T47D (cell line): ENCODE results near the gene DUSP9.
A peak's percentile ranks its signal among the peaks of the same experiment; 100 is the strongest.

Source experiments
- DNase-seq, 2 experiments: peaks; one replicate each; pipeline versions ENCODE4 v3.0.0 to v3.0.0-alpha.2; 2011 to 2012; ENCODE audit warnings: low read depth in 1 of 2, low spot score in 1 of 2
- JUND ChIP-seq: IDR thresholded peaks from 2 replicates; pipeline ENCODE4 v1.6.1; 2012; ENCODE audit warnings: low read depth
- in situ Hi-C: cut with HindIII; loops from 2 replicates; pipeline ENCODE4 v1.10.0; 2016; ENCODE audit warnings: low sequenced_read_pairs, low pct_unique_long_range_greater_than_20kb

The DUSP9 gene

DNA sequence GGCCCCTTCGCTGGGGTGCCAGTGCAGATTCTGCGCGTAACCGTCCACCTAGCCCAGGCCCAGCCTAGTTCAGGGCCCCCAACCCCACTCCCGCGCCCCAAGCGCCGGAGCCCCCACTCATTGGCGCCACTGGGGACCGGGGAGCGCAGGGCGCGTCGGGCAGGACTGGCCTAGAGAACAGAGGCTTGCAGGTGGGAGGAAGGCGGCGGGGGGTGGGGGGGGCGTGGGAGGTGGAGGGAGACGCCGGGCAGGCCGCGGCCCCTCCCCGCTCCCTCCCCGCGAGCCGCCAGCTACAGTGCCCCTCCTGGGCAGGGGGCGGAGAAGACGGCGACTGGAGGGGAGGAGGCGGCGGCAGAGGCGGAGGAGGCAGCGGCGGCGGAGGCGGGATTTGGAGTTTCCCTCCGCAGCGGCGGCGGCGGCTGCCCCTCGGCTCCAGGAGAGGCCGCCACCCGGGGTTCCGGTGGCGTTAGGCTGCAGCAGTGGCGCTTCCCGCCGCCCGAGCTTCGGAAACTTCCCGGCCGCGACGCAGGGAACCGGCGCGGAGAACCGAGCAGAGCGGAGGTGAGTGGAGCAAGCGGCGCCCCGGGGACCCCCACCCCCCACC lies 4.8 kb upstream of the DUSP9 start:
- in situ Hi-C loops: no loop called here
- DNase-seq: no peak
- TF ChIP-seq JUND: no peak

DNA sequence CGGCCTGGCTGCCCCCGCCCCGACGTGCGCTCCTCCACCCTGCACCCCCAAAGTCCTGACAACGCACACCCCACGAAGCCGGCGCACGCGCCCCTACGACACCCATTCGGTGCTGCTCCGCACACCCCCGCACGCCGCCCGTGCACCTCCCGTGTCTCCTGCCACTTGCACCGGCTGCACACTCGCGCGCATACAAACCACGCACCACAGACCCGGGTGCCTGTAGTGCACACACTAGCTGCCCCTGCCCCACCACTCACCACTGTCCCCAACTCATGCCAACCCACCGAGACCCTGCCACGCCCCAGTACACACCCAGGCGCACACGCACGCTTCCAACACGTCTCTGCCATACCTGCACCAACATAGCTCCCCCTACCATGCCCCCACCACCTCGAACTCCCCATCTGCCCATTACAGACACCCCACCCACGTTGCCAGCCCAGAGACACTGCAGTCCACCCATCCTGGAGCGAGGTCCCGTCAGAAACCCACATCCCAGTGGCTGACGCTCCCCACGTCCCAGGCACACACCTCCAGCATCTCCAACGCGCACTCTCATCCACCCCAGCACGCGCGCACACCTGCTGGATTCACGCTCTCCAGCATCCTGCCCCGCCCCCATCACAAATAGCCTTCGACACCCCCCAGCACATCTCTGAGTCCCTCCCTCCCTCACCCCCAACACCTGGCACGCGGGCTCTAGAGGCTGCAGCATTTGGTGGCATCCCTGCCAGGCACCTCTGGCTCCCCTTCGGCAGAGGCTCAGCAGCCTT lies 4.2 kb upstream of the DUSP9 start:
- in situ Hi-C loops: no loop called here
- no peak for TF ChIP-seq JUND
- no peak for DNase-seq

DNA sequence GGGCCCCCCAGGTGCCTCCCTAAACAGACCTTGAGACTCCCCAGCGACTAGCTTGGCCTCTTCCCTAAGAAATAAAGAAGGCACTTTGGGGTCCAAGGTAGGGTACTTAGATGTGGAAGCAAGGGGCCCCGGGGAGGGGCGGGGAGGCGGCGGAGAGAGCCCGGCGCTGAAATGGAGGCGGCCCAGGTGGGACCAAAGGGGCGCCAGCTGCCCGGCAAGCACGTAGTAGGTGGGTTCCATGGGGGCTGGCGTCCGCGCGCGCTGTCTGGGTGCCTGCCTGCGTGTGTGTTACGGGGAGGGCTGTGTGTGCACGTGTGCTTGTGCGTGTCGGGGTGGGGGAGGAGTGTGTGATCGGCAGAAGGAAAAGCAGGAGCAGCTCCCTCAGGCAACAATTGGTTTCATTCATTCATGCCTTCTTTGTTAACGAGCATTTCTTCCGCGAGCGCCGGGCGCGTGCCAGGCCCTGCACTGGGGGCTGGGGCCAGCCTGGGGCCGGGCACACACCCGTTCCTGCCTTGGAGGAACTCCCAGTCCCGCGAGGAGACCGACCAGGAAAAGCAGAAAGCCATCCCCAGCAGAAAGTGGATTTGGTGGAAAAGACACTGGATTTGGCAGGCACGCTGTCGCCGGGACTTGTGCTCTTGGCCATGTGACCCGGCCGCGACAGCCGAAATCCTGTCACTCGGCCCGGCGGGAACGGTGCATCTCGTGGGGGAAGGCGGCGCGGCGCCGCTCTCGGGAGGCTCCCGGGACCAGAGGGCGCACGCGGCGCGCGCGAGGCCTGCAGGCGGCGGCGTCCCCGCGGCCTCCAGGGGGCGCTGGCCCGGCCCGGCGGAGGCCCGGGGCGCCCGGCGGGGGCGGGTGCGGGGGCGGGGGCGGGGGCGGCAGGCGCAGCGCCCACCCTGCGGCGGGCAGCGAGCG lies 3.3 kb upstream of the DUSP9 start:
- peak in 1 of 2 experiments; percentile 5 for DNase-seq
- in situ Hi-C loops: no loop called here
- no peak for TF ChIP-seq JUND

DNA sequence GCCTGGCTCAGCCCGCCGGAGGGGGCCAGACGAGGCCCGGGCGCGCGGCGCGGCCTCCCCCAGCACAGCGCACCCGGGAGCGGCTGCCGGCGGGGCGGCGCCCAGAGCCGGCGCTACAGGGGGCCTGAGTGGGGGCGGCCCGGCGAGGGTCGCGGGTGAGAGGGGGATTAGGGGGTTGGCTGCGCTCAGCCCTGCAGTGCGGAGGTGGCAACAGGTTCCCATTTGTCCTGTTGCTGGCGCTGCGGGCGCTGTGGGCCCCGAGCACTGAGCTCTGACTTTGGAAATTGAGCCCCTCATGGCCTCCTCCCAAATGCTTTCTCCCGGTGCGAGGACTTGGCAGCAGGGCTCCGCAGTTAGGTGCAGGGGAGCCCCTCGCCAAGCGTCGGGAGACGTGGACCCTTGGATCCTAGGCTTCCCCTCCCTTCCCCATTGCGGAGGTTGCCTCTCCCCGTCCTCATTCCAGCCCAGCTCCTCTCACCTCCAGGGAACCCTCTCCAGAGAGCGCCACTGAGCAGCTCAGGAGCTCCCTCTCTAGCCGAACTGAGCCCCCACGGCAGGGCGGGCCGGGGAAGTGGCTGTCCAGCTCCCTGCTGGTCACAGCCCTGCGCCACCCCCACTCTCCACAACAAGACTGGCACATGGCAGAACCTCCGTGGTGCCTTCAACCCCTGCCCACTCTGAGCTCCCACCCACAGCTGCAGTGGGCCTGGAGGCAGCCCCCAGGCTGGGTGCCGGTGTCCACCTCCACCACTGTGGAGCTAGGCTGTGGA lies 2.5 kb upstream of the DUSP9 start:
- in situ Hi-C loops: no loop called here
- no peak for DNase-seq
- no peak for TF ChIP-seq JUND

DNA sequence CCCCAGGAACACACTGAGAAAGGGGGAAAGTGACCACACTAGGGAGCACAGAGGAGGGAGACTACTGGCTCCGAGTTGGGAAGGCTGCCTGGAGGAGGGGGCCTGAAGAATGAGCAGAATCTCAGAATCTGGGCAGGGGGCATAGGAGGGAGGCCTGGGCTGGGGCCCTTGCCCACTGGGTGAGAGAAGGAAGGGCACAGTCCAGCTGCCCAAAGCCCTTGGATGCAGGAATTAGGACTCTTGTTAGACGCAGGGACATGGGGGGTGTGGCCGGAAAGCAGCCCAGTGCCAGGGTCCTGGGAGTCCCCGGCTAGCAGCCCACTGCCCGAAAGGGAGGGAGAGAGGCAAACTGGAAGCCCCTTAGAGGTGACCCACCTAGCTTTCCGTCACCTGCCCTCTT lies 1.9 kb upstream of the DUSP9 start:
- no peak for TF ChIP-seq JUND
- DNase-seq: no peak
- in situ Hi-C loops: no loop called here

DNA sequence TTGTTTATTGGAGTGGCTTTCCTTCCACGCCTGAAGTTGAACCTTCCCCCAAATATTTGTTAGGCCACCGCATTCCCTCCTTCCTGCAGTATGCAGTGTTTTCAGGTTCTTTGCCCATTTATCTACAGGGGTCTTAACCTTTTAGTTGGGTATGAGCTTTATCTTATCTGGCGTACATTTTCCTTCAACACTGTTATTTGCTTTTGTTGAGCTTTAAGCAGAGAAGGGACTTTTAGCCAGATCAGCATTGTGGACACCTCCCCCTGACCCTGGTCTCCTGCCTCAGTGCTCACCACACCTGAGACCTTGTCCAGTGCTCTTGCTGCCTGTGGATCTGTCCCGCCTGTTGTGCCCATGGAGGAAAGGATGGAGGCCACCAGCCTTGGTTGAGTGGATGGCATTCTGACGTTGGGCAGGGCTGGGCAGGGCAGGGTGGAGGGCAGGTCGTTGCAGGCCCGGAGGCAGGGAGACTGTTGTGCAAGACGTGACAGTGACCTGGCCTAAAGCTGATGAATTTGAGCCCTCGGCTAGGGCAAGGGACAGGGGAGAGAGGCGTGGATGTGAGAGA lies 998 bp upstream of the DUSP9 start:
- no peak for DNase-seq
- TF ChIP-seq JUND: no peak
- in situ Hi-C loops: no loop called here

DNA sequence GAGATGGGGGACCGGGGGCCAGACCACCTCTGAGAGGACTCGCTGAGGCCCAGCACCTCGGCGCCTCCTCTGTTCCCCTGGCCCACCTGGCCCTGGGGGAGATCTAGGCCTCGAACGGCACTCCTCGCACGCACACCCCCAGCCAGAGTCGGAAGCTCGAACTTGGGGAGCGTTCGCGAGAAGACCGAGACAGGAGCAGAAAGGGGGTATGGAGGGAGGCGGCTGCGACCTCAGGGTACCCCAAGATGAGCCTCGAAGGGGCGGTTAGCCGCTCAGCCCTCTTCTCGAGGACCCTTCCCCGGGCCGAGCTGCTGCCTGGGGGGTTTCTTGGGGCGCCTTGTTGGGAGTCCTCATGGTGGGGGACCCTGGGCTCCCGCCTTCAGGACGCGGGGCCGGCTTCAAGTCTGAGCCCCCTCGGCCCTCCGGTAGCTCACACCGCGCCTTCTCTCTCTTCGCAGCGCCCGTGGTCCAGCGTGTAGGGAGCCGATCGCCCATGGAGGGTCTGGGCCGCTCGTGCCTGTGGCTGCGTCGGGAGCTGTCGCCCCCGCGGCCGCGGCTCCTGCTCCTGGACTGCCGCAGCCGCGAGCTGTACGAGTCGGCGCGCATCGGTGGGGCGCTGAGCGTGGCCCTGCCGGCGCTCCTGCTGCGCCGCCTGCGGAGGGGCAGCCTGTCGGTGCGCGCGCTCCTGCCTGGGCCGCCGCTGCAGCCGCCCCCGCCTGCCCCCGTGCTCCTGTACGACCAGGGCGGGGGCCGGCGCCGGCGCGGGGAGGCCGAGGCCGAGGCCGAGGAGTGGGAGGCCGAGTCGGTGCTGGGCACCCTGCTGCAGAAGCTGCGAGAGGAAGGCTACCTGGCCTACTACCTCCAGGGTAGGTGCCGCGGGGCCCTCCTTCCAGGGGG lies 706 bp downstream of the DUSP9 start:
- no peak for DNase-seq
- TF ChIP-seq JUND: no peak
- in situ Hi-C loops: no loop called here

DNA sequence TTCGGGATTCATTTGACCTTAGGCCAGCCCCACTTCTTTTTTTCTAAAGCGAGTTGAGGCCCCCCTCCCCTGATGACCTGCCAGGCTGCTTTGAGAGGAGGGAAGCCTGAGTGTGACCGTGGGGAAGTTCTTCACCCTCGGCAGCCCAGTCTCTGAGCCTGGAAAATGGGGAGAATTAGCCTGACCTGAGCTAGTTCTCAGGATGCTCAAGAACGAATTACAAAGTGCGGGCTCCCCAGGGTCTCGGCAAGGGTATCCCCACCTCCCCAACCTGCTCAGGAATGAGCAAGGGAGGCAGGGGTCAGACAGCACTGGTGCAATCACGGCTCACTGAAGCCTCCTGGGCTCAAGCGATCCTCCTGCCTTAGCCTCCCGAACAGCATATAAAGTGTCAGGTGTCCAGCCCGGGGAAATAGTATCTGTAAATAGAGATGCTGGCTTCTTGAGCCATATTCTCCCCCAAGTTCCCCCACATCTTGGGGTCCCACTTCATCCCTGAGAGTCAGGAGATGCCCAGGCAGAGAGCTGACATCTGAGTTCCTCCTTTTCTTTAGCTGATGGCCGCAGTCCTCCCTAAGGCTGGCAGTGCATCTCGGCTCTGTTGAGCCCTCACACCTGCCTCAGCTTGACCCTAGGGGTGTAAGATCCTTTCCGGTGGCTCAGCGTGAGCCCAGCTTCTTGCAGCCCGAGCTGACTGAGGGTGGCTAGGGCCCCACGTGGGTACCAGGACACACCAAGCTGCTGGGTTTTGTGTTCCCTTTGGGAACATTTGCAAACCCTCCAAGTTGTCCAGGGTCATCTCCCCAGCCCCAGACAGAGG lies 1.6 kb downstream of the DUSP9 start:
- TF ChIP-seq JUND: no peak
- DNase-seq: no peak
- in situ Hi-C loops: no loop called here

DNA sequence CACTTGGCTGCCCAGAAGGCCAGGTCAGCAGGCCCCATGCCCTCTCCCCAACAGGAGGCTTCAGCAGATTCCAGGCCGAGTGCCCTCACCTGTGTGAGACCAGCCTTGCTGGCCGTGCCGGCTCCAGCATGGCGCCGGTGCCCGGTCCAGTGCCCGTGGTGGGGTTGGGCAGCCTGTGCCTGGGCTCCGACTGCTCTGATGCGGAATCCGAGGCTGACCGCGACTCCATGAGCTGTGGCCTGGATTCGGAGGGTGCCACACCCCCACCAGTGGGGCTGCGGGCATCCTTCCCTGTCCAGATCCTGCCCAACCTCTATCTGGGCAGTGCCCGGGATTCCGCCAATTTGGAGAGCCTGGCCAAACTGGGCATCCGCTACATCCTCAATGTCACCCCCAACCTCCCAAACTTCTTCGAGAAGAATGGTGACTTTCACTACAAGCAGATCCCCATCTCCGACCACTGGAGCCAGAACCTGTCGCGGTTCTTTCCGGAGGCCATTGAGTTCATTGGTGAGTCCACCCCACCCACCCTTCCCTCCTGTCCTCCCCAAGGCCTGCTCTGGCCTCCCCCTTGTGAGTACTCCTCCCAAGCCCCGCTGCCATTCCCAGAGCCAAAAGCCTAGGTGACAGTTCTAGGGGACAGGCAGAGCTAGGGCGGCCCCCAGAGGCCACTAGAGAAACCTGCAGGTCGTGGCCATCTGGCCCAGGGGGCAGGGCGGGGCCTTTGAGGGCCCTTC lies 2.3 kb downstream of the DUSP9 start:
- in situ Hi-C loops: no loop called here
- DNase-seq: peak; percentile 45 to 50
- TF ChIP-seq JUND: no peak
